Neural cell (in vitro differentiated cells): ENCODE measurements around the gene ADD3. TPM values are rescaled to one million over a fixed set of nuclear protein-coding genes. Genes with fewer than 3 reads are reported as not detected.
"Not testable (repeated sequence)": the region's sequence is repeated elsewhere in the genome, so short reads cannot be mapped to it uniquely, and the experiment has no call there.

ENCODE experiments used
- H2AFZ ChIP-seq: fragments of 200-600, 300-800 bp; sonication (generic), shearing (Covaris generic); 2 replicates; pipeline ENCODE4 v1.6.0; 2014; ENCODE audit warnings: low read depth, mild to moderate bottlenecking, antibody characterized with exemption, low read length, moderate library complexity
- H3F3A ChIP-seq: fragments of 200-600 bp; shearing (Covaris generic); 2 replicates; pipeline ENCODE4 v1.6.1; 2016; ENCODE audit warnings: mild to moderate bottlenecking, moderate library complexity, mixed read lengths, antibody characterized with exemption, low read length; ENCODE audit not compliant: insufficient read depth, poor library complexity, severe bottlenecking
- H3K27ac ChIP-seq: fragments of 200-600, 300-800 bp; sonication (generic), shearing (Covaris generic); 2 replicates; pipeline ENCODE4 v1.5.1; 2014; ENCODE audit warnings: mild to moderate bottlenecking, low read length, moderate library complexity
- H3K27me3 ChIP-seq: fragments of 300-800, 200-600 bp; sonication (generic), shearing (Covaris generic); 2 replicates; pipeline ENCODE4 v1.6.0; 2014; ENCODE audit warnings: mild to moderate bottlenecking, low read depth, low read length, moderate library complexity; ENCODE audit not compliant: insufficient read depth
- H3K36me3 ChIP-seq: fragments of 300-800, 200-600 bp; sonication (generic), shearing (Covaris generic); 2 replicates; pipeline ENCODE4 v1.5.1; 2014; ENCODE audit warnings: mild to moderate bottlenecking, antibody characterized with exemption, low read length, moderate library complexity; ENCODE audit not compliant: insufficient read depth
- H3K4me2 ChIP-seq: fragments of 300-800, 200-600 bp; sonication (generic), shearing (Covaris generic); 2 replicates; pipeline ENCODE4 v1.6.0; 2014; ENCODE audit warnings: mild to moderate bottlenecking, low read length
- H3K4me3 ChIP-seq: fragments of 300-800, 200-600 bp; sonication (generic), shearing (Covaris generic); 2 replicates; pipeline ENCODE4 v1.5.1; 2014; ENCODE audit warnings: mild to moderate bottlenecking, low read length, moderate library complexity
- H3K79me2 ChIP-seq: fragments of 200-600 bp; shearing (Covaris generic); replicated peaks from 2 replicates; pipeline ENCODE4 v1.6.0; 2014; ENCODE audit warnings: mild to moderate bottlenecking, low read length, moderate library complexity; ENCODE audit not compliant: insufficient read depth
- H3K9ac ChIP-seq: fragments of 300-800, 200-600 bp; sonication (generic), shearing (Covaris generic); 2 replicates; pipeline ENCODE4 v1.6.1; 2016; ENCODE audit warnings: mild to moderate bottlenecking, low read length, mixed read lengths
- H3K9me2 ChIP-seq: fragments of 200-600 bp; shearing (Covaris generic); 2 replicates; pipeline ENCODE4 v1.6.1; 2016; ENCODE audit warnings: mild to moderate bottlenecking, low read length, mixed read lengths; ENCODE audit not compliant: insufficient read depth
- H3K9me3 ChIP-seq: fragments of 200-600, 300-800 bp; sonication (generic), shearing (Covaris generic); 2 replicates; pipeline ENCODE4 v1.6.1; 2016; ENCODE audit warnings: mild to moderate bottlenecking, mixed run types, low read length, moderate library complexity, mixed read lengths
- H4K20me1 ChIP-seq: fragments of 200-600 bp; shearing (Covaris generic); 2 replicates; pipeline ENCODE4 v1.6.1; 2016; ENCODE audit warnings: mild to moderate bottlenecking, mixed run types; ENCODE audit not compliant: insufficient read depth
- CTCF ChIP-seq: fragments of 450-650 bp; IDR thresholded peaks from 2 replicates; pipeline ENCODE4 v1.5.1; 2014; ENCODE audit warnings: antibody characterized with exemption, mild to moderate bottlenecking, moderate library complexity; ENCODE audit not compliant: poor library complexity, severe bottlenecking
- EP300 ChIP-seq: fragments of 450-650 bp; conservative IDR thresholded peaks from 2 replicates; pipeline ENCODE4 v1.6.1; 2014; ENCODE audit warnings: antibody characterized with exemption, mild to moderate bottlenecking, moderate library complexity; ENCODE audit not compliant: poor library complexity, severe bottlenecking
- EZH2 ChIP-seq: fragments of 200-600, 300-800 bp; shearing (Covaris generic), sonication (generic); IDR thresholded peaks from 2 replicates; pipeline ENCODE4 v1.6.1; 2014; ENCODE audit warnings: antibody characterized with exemption, low read length, borderline replicate concordance, mild to moderate bottlenecking; ENCODE audit not compliant: insufficient read depth, poor library complexity, severe bottlenecking
- MXI1 ChIP-seq: fragments of 450-650 bp; conservative IDR thresholded peaks from 2 replicates; pipeline ENCODE4 v1.6.1; 2014; ENCODE audit warnings: antibody characterized with exemption, mild to moderate bottlenecking; ENCODE audit not compliant: poor library complexity, severe bottlenecking
- POLR2AphosphoS5 ChIP-seq: IDR thresholded peaks from 2 replicates; pipeline ENCODE4 v1.6.1; 2012
- RAD21 ChIP-seq: fragments of 450-650 bp; conservative IDR thresholded peaks from 2 replicates; pipeline ENCODE4 v1.6.1; 2014; ENCODE audit warnings: antibody characterized with exemption, mild to moderate bottlenecking, moderate library complexity
- REST ChIP-seq: IDR thresholded peaks from 2 replicates; pipeline ENCODE4 v1.6.1; 2012; ENCODE audit warnings: borderline replicate concordance
- SMC3 ChIP-seq: fragments of 450-650 bp; conservative IDR thresholded peaks from 2 replicates; pipeline ENCODE4 v1.6.1; 2014; ENCODE audit warnings: antibody characterized with exemption, mild to moderate bottlenecking, moderate library complexity; ENCODE audit not compliant: poor library complexity
- TAF1 ChIP-seq: IDR thresholded peaks from 2 replicates; pipeline ENCODE4 v1.6.1; 2012; ENCODE audit warnings: low read depth
- polyA plus RNA-seq: library from polyadenylated mRNA; depleted of rRNA; stranded (reverse); fragments of >200 nt; gene quantifications from 2 replicates; pipeline ENCODE4 v1.2.3, GENCODE V29; 2014

Gene ADD3
- polyA plus RNA-seq, 1 donor from 2014 or later: 40.6 TPM

GRCh38 chr10:110045772-110046171, 38.0 kb downstream of the ADD3 start:
- Histone ChIP-seq H3K36me3 (no peaks in the 10 kb centered on the region), H2AFZ (no peak overlapping the region), H3K4me2 (no peak overlapping the region), H3F3A (no peaks in the 10 kb centered on the region), H3K9me3 (no peaks in the 10 kb centered on the region), H3K9ac (no peak overlapping the region), H3K4me3 (no peak overlapping the region), H3K27me3 (no peaks in the 10 kb centered on the region), H3K27ac (no peak overlapping the region), H4K20me1 (no peaks in the 10 kb centered on the region), H3K79me2 (peaks cover 3% of the 10 kb centered on the region), H3K9me2 (no peaks in the 10 kb centered on the region)
- TF ChIP-seq EZH2: no peak
- no peak for TF ChIP-seq POLR2AphosphoS5
- TF ChIP-seq SMC3: no peak
- TF ChIP-seq RAD21: no peak
- TF ChIP-seq EP300: no peak
- no peak for TF ChIP-seq TAF1
- TF ChIP-seq CTCF: no peak
- no peak for TF ChIP-seq REST
- TF ChIP-seq MXI1: no peak

- H3K4me2 ChIP-seq, H3K9ac ChIP-seq, H3K4me3 ChIP-seq, H3K9me3 ChIP-seq, H3F3A ChIP-seq, H3K79me2 ChIP-seq, H3K9me2 ChIP-seq, H3K27ac ChIP-seq, H4K20me1 ChIP-seq, H3K27me3 ChIP-seq, H3K36me3 ChIP-seq, H2AFZ ChIP-seq: not testable (repeated sequence)
Observed at GRCh38 chr10:110048145-110048544, 40.4 kb downstream of the ADD3 start.

GRCh38 chr10:110048781-110049180, 41.0 kb downstream of the ADD3 start:
- TF ChIP-seq MXI1 (no peak), SMC3 (no peak), EZH2 (no peak), REST (no peak), POLR2AphosphoS5 (no peak), TAF1 (no peak)
- peaks cover 4% of the 10 kb centered on the region for H3K79me2 ChIP-seq

GRCh38 chr10:110049889-110050591, 42.3 kb downstream of the ADD3 start:
- not testable (repeated sequence) for H3K79me2 ChIP-seq, H3K9ac ChIP-seq

More at GRCh38 chr10:110048781-110049180, 41.0 kb downstream of the ADD3 start:
- no peak overlapping the region for H2AFZ ChIP-seq
- no peaks in the 10 kb centered on the region for H3K36me3 ChIP-seq
- no peaks in the 10 kb centered on the region for H3K9me3 ChIP-seq
- no peaks in the 10 kb centered on the region for H3K9me2 ChIP-seq
- H3K4me2 ChIP-seq: no peak overlapping the region
- H3K27me3 ChIP-seq: no peaks in the 10 kb centered on the region
- no peak overlapping the region for H3K4me3 ChIP-seq
- no peaks in the 10 kb centered on the region for H3F3A ChIP-seq
- no peak overlapping the region for H3K9ac ChIP-seq
- H4K20me1 ChIP-seq: no peaks in the 10 kb centered on the region
- no peak overlapping the region for H3K27ac ChIP-seq

More at GRCh38 chr10:110049889-110050591, 42.3 kb downstream of the ADD3 start:
- H3K27ac ChIP-seq, H3K9me2 ChIP-seq, H3F3A ChIP-seq, H2AFZ ChIP-seq, H3K9me3 ChIP-seq, H3K36me3 ChIP-seq, H3K4me2 ChIP-seq, H3K4me3 ChIP-seq, H3K27me3 ChIP-seq, H4K20me1 ChIP-seq: not testable (repeated sequence)
